NCI-H226 (cell line): ENCODE measurements around the gene HRK.

Experiments
- DNase-seq: peaks from one replicate; pipeline ENCODE4 v3.0.0-alpha.2; 2015

The HRK gene

GRCh38 chr12:116881325-116881876 is at the start of gene HRK:
Gene HRK (minus strand): TSS chr12:116881441. CDS start chr12:116881307, 134 bp downstream.
- DNase-seq, result no peak

- DNase-seq, result no peak
These were observed 48.6 kb upstream of the HRK start for GRCh38 chr12:116929885-116930284.

DNA sequence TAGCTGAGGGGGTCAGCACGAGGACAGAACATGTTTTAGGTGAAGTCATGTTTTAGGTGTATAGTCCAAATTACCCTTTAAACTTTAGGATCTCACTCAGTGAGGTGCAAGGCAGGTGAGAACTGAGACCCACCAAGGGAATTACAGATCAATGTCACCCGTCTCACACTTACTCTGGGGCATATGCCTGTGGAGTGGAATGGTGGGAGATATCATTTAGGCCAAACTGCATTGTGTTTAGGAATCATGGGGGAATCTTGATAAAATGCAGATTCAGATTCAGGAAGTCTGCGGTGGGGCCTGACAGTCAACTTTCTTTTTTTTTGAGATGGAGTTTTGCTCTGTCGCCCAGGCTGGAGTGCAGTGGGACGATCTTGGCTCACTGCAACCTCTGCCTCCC is 47.3 kb upstream of the HRK start:
- no peak for DNase-seq

DNA sequence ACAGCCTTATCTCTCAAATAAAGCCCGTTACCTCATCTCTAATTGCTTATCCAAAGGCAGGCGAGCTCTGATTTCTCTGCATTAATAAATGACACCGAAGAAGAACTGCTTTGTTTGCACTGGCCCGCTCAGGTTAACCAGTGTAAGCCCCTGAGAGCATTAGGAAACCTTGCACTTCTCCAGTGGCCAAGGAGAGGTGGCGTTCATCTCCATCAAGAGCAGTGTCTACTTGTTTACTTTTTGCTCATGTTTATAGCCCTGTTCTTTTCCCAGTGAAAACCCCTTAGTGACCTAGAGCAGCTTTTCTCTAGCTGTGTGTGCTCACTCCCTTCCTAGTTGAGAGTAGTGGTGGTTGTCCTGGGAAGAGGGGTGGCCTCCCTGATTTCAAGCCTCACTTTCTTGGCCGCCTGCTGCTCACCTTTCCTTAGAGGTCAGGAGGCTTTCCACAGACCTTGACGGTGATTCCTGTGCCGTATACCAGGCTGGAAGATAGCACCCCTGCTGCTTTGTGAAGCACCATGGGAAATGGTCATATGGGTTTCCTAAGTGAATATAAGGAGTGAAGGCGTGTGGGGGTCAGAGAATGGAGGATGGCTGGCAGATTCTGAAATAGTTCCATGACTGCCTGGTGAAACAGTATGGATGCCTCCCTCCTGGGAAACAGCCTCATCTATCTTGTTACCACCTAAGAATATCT is 46.2 kb upstream of the HRK start:
- DNase-seq, result no peak

DNA sequence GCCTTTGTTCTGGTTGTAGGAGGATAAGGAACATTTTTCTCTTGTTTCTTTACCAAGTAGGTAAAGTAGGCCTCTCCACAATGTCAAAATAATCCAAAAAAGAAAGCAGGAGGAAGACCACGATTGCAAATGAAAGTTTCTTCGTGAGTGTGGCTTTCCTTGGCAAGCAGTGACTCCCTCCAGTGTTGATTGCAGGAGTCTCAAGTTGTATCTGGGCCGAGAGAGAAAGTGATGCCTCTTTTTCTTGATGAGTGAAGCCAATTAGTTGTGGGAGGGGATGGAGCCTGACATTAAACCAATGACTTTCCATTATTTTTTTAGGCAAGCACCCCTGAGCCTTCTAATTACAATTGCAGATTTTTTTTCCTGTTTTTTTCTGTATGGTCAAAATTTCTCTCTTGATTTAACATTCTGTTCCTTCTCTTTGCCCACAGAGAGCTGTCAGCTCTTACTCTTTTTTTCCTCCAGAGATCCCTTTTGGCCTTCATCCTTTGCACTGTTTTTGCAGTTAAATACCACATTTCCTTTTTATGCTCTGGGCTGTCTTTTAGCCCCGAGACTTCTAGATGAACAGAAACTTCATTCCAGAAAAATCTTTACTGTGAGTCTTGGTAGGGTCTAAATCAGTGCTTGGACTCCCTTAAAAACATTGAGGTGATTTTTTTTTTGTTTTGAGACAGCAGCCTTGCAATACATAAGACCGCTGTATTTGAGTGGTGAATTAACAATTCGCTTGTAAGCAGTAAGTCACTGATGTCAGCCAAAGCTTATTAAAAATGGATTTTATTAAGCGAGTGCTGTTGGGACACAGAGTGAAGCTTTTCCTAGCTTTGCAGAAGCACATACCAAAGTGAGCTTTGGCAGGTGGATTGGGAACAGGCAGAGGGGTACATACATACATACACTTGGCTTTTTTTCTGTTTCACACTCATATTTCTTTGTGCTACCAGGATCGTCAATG is 45.3 kb upstream of the HRK start:
- DNase-seq, result no peak

- peak; percentile 72 for DNase-seq
These were observed 43.6 kb upstream of the HRK start for GRCh38 chr12:116924558-116925453.

GRCh38 chr12:116922194-116922897 is 41.1 kb upstream of the HRK start:
- DNase-seq, result no peak

- no peak for DNase-seq
These were observed 39.7 kb upstream of the HRK start for GRCh38 chr12:116920939-116921338.

GRCh38 chr12:116919706-116920485 is 38.7 kb upstream of the HRK start:
- no peak for DNase-seq

DNA sequence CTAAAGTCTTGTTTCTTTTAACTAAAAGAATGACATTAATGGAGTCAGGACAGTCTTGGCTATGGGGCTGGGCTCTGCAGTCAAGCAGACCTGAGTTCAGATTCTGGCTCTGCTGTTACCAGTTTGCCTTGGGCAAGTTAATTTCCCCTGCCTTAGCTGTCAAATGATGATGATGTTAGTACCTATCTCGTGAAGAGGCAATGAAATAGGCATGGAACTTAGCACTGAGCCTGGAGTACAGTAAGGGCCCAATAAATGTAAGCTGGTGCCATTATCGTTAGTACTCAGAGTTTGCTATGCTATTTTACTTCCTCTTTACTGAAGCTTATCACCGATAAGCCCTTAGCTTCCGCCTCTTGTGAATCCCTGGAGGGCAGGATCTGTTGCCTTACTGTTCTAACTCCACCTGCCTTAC is 38.0 kb upstream of the HRK start:
- DNase-seq, result no peak

DNA sequence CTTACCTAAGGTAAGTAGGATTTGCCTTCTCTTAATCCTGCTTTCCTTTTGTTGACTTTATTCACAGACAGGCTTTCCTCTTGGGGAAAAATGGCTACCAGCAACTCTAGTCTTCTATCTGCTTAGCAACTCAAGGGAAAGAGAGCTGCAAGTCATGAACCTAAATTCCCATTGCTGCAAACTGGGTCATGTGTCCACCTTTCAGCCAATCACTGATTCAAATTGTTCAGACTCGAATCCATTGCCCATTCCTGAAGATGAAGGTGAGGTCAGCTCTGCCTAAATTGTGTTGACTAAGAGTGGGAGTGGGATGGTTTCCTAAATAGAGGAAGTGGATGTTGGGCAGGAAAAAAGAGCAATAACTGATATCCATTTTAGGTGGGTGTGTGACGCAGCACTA is 37.2 kb upstream of the HRK start:
- no peak for DNase-seq

DNA sequence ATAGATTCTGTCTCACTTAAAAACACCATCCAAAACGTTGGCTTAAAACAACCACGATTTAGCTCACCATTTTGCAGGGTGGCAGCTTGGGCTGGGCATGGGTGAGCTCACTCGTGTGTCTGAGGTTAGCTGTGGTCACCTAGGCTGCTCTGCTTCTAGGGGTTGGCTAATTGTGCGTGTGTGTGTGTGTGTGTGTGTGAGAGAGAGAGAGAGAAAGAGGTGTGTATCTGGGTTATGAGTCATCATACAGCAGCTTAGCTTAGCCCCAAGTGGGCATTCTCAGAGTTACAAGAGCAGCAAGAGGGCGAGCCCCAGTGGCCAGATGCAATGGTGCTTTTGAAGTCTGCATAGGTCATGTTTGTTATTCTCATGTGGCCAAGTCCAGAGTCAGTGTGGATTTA is 35.5 kb upstream of the HRK start:
- DNase-seq, result peak; percentile 89

GRCh38 chr12:116916122-116916521 is 34.9 kb upstream of the HRK start:
- peak; percentile 79 for DNase-seq

GRCh38 chr12:116915326-116915725 is 34.1 kb upstream of the HRK start:
- DNase-seq, result no peak

- DNase-seq, result peak; percentile 63
These were observed 29.6 kb upstream of the HRK start, which contains the start of gene FBXW8 for GRCh38 chr12:116910645-116911451. Gene FBXW8 (plus strand): TSS chr12:116910950. CDS start chr12:116911038, 88 bp downstream.

DNA sequence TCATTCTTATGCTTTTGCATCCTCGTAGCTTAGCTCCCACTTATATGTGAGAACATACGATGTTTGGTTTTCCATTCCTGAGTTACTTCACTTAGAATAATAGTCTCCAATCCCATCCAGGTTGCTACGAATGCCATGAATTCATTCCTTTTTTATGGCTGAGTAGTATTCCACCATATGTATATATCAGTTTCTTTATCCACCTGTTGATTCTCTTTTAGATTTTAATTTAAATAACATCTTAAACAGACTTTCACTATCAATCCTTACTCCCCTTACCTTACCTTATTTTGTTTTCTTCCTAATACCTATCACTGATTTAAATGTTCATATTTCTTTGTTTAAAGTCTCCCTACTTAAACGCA is 29.0 kb upstream of the HRK start:
- DNase-seq, result no peak

GRCh38 chr12:116906285-116906684 is 25.0 kb upstream of the HRK start:
- no peak for DNase-seq

- DNase-seq, result no peak
These were observed 22.6 kb upstream of the HRK start for GRCh38 chr12:116903818-116904217.

DNA sequence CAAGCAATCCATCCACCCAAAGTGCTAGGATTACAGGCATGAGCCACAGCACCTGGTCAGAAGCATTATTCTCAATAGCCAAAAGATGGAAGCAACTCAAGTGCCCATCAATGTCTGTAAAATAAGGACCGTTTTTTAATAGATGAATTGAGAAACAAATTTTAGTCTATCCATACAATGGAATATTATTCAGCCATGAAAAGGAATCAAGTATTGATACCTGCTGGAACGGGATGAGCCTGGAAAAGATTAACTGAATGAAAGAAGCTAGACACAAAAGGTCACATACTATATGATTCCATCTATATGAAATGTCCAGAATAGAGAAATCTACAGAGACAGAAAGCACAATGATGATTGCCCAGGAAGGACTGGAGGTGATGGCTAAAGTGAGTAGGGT is 20.4 kb upstream of the HRK start:
- DNase-seq, result no peak

GRCh38 chr12:116898669-116899068 is 17.4 kb upstream of the HRK start:
- DNase-seq, result no peak
